Mucosa of stomach (tissue), 1 donor: ENCODE results near the gene CTAGE8.
"Not testable (repeated sequence)": the region's sequence is repeated elsewhere in the genome, so short reads cannot be mapped to it uniquely, and the experiment has no call there.

Source experiments
- H3K27me3 ChIP-seq: one replicate; pipeline ENCODE4 v1.7.0; 2013; ENCODE audit warnings: mild to moderate bottlenecking, low read length; ENCODE audit not compliant: control insufficient read depth, insufficient read depth
- H3K36me3 ChIP-seq: one replicate; pipeline ENCODE4 v1.7.0; 2013; ENCODE audit warnings: low read length; ENCODE audit not compliant: control insufficient read depth, insufficient read depth
- H3K4me1 ChIP-seq: one replicate; pipeline ENCODE4 v1.7.0; 2013; ENCODE audit warnings: mild to moderate bottlenecking, low read length; ENCODE audit not compliant: control insufficient read depth, insufficient read depth
- H3K4me3 ChIP-seq: one replicate; pipeline ENCODE4 v1.7.0; 2013; ENCODE audit warnings: low read length
- H3K9ac ChIP-seq: one replicate; pipeline ENCODE4 v1.7.0; 2013; ENCODE audit warnings: mild to moderate bottlenecking, low read length, moderate library complexity
- H3K9me3 ChIP-seq: one replicate; pipeline ENCODE4 v1.7.0; 2013; ENCODE audit warnings: mild to moderate bottlenecking, low read length, moderate library complexity; ENCODE audit not compliant: control insufficient read depth
- donor health status: Pancreatic carcinoma.

The CTAGE8 gene

GRCh38 chr7:144245372-144245771, 23.7 kb downstream of the CTAGE8 start:
- not testable (repeated sequence) for H3K9ac ChIP-seq, H3K9me3 ChIP-seq, H3K27me3 ChIP-seq, H3K36me3 ChIP-seq, H3K4me1 ChIP-seq, H3K4me3 ChIP-seq

GRCh38 chr7:144239365-144239764, 29.7 kb downstream of the CTAGE8 start, which contains the start of gene OR2A42:
OR2A42 (minus strand) TSS chr7:144239605; CDS start chr7:144232843, 6,762 bp downstream.
- H3K36me3 ChIP-seq, H3K9me3 ChIP-seq, H3K9ac ChIP-seq, H3K27me3 ChIP-seq, H3K4me1 ChIP-seq, H3K4me3 ChIP-seq: not testable (repeated sequence)

- not testable (repeated sequence) for H3K9ac ChIP-seq, H3K27me3 ChIP-seq, H3K4me1 ChIP-seq, H3K4me3 ChIP-seq, H3K36me3 ChIP-seq, H3K9me3 ChIP-seq
These were observed 30.5 kb downstream of the CTAGE8 start for GRCh38 chr7:144238530-144239082.

GRCh38 chr7:144233039-144233438, 36.0 kb downstream of the CTAGE8 start:
- H3K9me3 ChIP-seq, H3K4me1 ChIP-seq, H3K9ac ChIP-seq, H3K27me3 ChIP-seq, H3K36me3 ChIP-seq, H3K4me3 ChIP-seq: not testable (repeated sequence)

- H3K27me3 ChIP-seq, H3K9ac ChIP-seq, H3K4me3 ChIP-seq, H3K4me1 ChIP-seq, H3K9me3 ChIP-seq, H3K36me3 ChIP-seq: not testable (repeated sequence)
These were observed 38.1 kb downstream of the CTAGE8 start for GRCh38 chr7:144231027-144231426.

- not testable (repeated sequence) for H3K27me3 ChIP-seq, H3K9ac ChIP-seq, H3K36me3 ChIP-seq, H3K4me1 ChIP-seq, H3K9me3 ChIP-seq, H3K4me3 ChIP-seq
These were observed 40.3 kb downstream of the CTAGE8 start for GRCh38 chr7:144228810-144229209.

GRCh38 chr7:144226866-144227265, 42.2 kb downstream of the CTAGE8 start:
- not testable (repeated sequence) for H3K36me3 ChIP-seq, H3K4me3 ChIP-seq, H3K4me1 ChIP-seq, H3K9me3 ChIP-seq, H3K9ac ChIP-seq, H3K27me3 ChIP-seq

GRCh38 chr7:144223675-144224074, 45.4 kb downstream of the CTAGE8 start:
- not testable (repeated sequence) for H3K9me3 ChIP-seq, H3K4me1 ChIP-seq, H3K9ac ChIP-seq, H3K27me3 ChIP-seq, H3K36me3 ChIP-seq, H3K4me3 ChIP-seq

GRCh38 chr7:144220531-144220930, 48.6 kb downstream of the CTAGE8 start:
- not testable (repeated sequence) for H3K27me3 ChIP-seq, H3K9ac ChIP-seq, H3K9me3 ChIP-seq, H3K4me3 ChIP-seq, H3K4me1 ChIP-seq, H3K36me3 ChIP-seq

GRCh38 chr7:144219149-144219548, 49.9 kb downstream of the CTAGE8 start:
- not testable (repeated sequence) for H3K9me3 ChIP-seq, H3K4me1 ChIP-seq, H3K4me3 ChIP-seq, H3K27me3 ChIP-seq, H3K36me3 ChIP-seq, H3K9ac ChIP-seq

GRCh38 chr7:144218581-144218980, 50.5 kb downstream of the CTAGE8 start:
- not testable (repeated sequence) for H3K9ac ChIP-seq, H3K9me3 ChIP-seq, H3K4me3 ChIP-seq, H3K27me3 ChIP-seq, H3K4me1 ChIP-seq, H3K36me3 ChIP-seq

GRCh38 chr7:144217200-144217599, 51.9 kb downstream of the CTAGE8 start:
- H3K9ac ChIP-seq, H3K4me1 ChIP-seq, H3K9me3 ChIP-seq, H3K36me3 ChIP-seq, H3K4me3 ChIP-seq, H3K27me3 ChIP-seq: not testable (repeated sequence)
